ENCODE data around the gene NCK2.

The NCK2 gene

DNA sequence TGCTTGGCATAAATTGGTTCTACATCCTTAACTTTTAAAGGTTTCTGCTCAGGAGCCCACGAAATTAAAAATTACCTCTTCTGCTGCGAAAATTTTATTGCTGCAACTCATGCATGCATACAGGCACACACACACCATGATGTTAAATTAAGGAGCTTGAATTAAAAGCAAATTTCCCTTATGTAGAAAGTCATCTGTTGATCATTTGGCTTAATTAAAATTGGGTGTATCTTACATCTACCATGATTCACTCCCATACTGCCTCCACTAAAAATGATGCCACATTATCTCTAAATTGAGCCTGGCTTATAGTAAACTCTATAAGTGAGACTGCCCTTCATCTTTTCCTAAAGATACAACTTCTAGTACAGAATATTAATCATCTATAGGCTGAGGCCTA, 145.4 kb downstream of the NCK2 start:
- H3K9me3 ChIP-seq (ENCODE audit: insufficient read depth, low read length) = no peaks in the 10 kb centered on the region

DNA sequence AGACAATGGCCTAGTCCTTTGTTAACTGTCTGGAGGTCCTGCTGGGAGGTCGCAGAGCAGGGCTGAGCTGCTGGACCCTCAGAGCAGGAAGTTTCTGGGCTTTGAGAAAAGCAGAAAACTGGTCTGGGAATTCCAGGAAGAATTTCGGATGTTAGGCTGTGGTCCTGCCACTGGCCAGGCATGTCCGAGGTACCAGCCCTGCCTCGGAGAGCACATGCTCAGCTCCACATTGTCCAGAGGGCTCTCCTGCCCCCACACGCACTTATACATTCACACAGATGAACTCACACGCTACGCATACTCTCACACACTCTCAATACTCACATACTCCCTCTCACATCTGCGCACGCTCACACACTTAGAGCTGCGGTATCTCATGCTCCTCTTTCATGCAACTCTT, 146.1 kb downstream of the NCK2 start:
- Histone ChIP-seq H3F3A (ENCODE audit: insufficient read depth) (no peaks in the 10 kb centered on the region), H4K20me1 (ENCODE audit: low read depth, low read length) (no peaks in the 10 kb centered on the region)
- TF ChIP-seq, protein P1, sequence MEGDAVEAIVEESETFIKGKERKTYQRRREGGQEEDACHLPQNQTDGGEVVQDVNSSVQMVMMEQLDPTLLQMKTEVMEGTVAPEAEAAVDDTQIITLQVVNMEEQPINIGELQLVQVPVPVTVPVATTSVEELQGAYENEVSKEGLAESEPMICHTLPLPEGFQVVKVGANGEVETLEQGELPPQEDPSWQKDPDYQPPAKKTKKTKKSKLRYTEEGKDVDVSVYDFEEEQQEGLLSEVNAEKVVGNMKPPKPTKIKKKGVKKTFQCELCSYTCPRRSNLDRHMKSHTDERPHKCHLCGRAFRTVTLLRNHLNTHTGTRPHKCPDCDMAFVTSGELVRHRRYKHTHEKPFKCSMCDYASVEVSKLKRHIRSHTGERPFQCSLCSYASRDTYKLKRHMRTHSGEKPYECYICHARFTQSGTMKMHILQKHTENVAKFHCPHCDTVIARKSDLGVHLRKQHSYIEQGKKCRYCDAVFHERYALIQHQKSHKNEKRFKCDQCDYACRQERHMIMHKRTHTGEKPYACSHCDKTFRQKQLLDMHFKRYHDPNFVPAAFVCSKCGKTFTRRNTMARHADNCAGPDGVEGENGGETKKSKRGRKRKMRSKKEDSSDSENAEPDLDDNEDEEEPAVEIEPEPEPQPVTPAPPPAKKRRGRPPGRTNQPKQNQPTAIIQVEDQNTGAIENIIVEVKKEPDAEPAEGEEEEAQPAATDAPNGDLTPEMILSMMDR (IDR thresholded peaks at IDR 0.05; ENCODE audit: insufficient read depth, low read length, poor library complexity, severe bottlenecking) = no peak
- no peak for TF ChIP-seq EZH2phosphoT487 (conservative IDR thresholded peaks at IDR 0.05; ENCODE audit: low read length)

More for the DNA sequence above, 145.4 kb downstream of the NCK2 start:
- no peak overlapping the region for H3K4me3 ChIP-seq (ENCODE audit: insufficient read depth, low read length, poor library complexity, severe bottlenecking)
- no peaks in the 10 kb centered on the region for H3F3A ChIP-seq (ENCODE audit: insufficient read depth)
- no peaks in the 10 kb centered on the region for H4K20me1 ChIP-seq (ENCODE audit: low read depth, low read length)
- no peak overlapping the region for H3K27ac ChIP-seq (ENCODE audit: low read depth, low read length)
- no peak overlapping the region for H2AFZ ChIP-seq (ENCODE audit: low read depth, low read length, severe bottlenecking)
- no peaks in the 10 kb centered on the region for H3K9me2 ChIP-seq (replicated peaks; ENCODE audit: insufficient read depth, low read length)
- H3K9ac ChIP-seq (ENCODE audit: low read length) = no peak overlapping the region
- TF ChIP-seq EZH2phosphoT487 (conservative IDR thresholded peaks at IDR 0.05; ENCODE audit: low read length) = no peak
- no peaks in the 10 kb centered on the region for H3K36me3 ChIP-seq (ENCODE audit: low read length)
- H3K4me2 ChIP-seq (ENCODE audit: low read depth, low read length, poor library complexity, severe bottlenecking) = no peak overlapping the region
- no peaks in the 10 kb centered on the region for H3K27me3 ChIP-seq (ENCODE audit: low read length)
- H3K79me2 ChIP-seq (ENCODE audit: insufficient read depth, low read length) = no peaks in the 10 kb centered on the region

DNA sequence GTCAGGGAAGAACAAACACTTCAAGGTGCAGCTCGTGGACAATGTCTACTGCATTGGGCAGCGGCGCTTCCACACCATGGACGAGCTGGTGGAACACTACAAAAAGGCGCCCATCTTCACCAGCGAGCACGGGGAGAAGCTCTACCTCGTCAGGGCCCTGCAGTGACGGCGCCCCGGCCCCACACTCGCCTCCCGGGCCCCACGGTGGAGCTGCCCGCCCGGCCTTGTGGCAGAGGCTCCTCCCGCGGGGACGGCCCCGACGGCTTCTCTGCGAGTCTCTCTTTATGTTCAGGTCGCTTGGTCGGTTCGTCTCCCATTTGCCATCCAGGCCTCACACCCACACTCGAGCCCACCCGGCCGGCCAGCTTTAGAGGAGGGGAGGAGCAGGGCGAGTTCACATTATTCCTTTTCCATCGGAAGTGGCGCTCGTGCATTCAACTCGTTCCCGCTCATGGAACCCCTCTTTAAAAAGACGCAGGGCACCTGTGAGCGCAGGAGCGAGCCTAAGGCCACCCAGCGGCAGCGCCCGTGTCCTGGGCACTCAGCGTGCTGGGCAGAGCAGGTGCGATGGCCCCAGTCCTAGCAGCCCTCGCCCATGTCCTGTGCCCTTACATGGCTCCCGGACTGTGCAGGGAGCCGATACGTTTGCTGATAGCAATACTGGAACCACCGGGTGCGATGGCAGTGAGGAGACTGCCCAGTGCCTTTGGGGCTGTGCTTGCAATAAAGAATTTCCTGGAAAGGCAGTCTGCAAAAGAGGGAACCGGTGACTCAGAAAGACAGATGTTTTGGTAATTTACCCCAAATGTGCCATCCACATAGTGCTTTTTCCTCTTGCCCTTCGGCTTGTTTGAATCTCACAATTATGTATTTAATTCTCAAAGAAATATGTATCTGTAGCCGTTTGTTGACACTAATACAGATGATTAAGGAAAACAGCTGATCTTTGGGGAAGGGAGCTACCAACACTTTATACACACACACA, 148.6 kb downstream of the NCK2 start:
- H3K36me3 ChIP-seq (ENCODE audit: low read length) = no peaks in the 10 kb centered on the region
- no peaks in the 10 kb centered on the region for H3K9me2 ChIP-seq (replicated peaks; ENCODE audit: insufficient read depth, low read length)
- no peaks in the 10 kb centered on the region for H3F3A ChIP-seq (ENCODE audit: insufficient read depth)
- H3K9ac ChIP-seq (ENCODE audit: low read length) = no peak overlapping the region
- no peaks in the 10 kb centered on the region for H3K27me3 ChIP-seq (ENCODE audit: low read length)
- no peaks in the 10 kb centered on the region for H4K20me1 ChIP-seq (ENCODE audit: low read depth, low read length)
- no peak for TF ChIP-seq EZH2phosphoT487 (conservative IDR thresholded peaks at IDR 0.05; ENCODE audit: low read length)
- TF ChIP-seq, protein P1 (IDR thresholded peaks at IDR 0.05; ENCODE audit: insufficient read depth, low read length, poor library complexity, severe bottlenecking) = no peak
- H2AFZ ChIP-seq (ENCODE audit: low read depth, low read length, severe bottlenecking) = no peak overlapping the region
- H3K4me2 ChIP-seq (ENCODE audit: low read depth, low read length, poor library complexity, severe bottlenecking) = no peak overlapping the region
- no peak overlapping the region for H3K4me3 ChIP-seq (ENCODE audit: insufficient read depth, low read length, poor library complexity, severe bottlenecking)
- no peaks in the 10 kb centered on the region for H3K79me2 ChIP-seq (ENCODE audit: insufficient read depth, low read length)
- H3K9me3 ChIP-seq (ENCODE audit: insufficient read depth, low read length) = no peaks in the 10 kb centered on the region
- no peak overlapping the region for H3K27ac ChIP-seq (ENCODE audit: low read depth, low read length)

More for the DNA sequence above, 146.1 kb downstream of the NCK2 start:
- Histone ChIP-seq H2AFZ (ENCODE audit: low read depth, low read length, severe bottlenecking) (no peak overlapping the region), H3K9ac (ENCODE audit: low read length) (no peak overlapping the region), H3K9me3 (ENCODE audit: insufficient read depth, low read length) (no peaks in the 10 kb centered on the region), H3K4me2 (ENCODE audit: low read depth, low read length, poor library complexity, severe bottlenecking) (no peak overlapping the region), H3K36me3 (ENCODE audit: low read length) (no peaks in the 10 kb centered on the region), H3K9me2 (replicated peaks; ENCODE audit: insufficient read depth, low read length) (no peaks in the 10 kb centered on the region), H3K4me3 (ENCODE audit: insufficient read depth, low read length, poor library complexity, severe bottlenecking) (no peak overlapping the region), H3K27ac (ENCODE audit: low read depth, low read length) (no peak overlapping the region), H3K79me2 (ENCODE audit: insufficient read depth, low read length) (no peaks in the 10 kb centered on the region), H3K27me3 (ENCODE audit: low read length) (no peaks in the 10 kb centered on the region)
